H1 (cell line): ENCODE data around the gene ADAMTS17. TPM values are rescaled to one million over a fixed set of nuclear protein-coding genes. Genes with fewer than 3 reads are reported as not detected.

ENCODE experiments used
- CTCF ChIA-PET: fragments of 300-600 bp; sonication (Branson Sonifier 250); formaldehyde crosslinking; loops from one replicate; lab custom pipeline; 2021; ENCODE audit not compliant: partially characterized antibody; lab: Charles Lee
- POLR2A ChIA-PET: fragments of 300-600 bp; sonication (Branson Sonifier 250); formaldehyde crosslinking; loops from one replicate; lab custom pipeline; 2021; ENCODE audit warnings: inconsistent platforms; ENCODE audit not compliant: partially characterized antibody; lab: Charles Lee
- DNase-seq, 2 experiments: peaks; one replicate each; pipeline versions ENCODE4 v3.0.0 to v3.0.0-alpha.2; 2010 to 2022; ENCODE audit warnings: low spot score in 2 of 2, low read depth in 1 of 2, mixed read lengths in 1 of 2
- FAIRE-seq: peaks from 2 replicates; lab custom pipeline; 2011; peaks lifted over from hg19 to GRCh38; lab: Jason Lieb, UNC
- H2AFZ ChIP-seq: 2 replicates; pipeline ENCODE4 v1.8.1; 2012; ENCODE audit warnings: low read length, inconsistent platforms
- H2AK5ac ChIP-seq: 2 replicates; pipeline ENCODE4 v1.6.1; 2013; ENCODE audit warnings: low read depth, low read length
- H2BK120ac ChIP-seq: replicated peaks from 2 replicates; pipeline ENCODE3; 2013; ENCODE audit warnings: low read depth, low read length, inconsistent platforms
- H2BK12ac ChIP-seq: 2 replicates; pipeline ENCODE4 v1.6.1; 2013; ENCODE audit warnings: low read depth, low read length
- H2BK15ac ChIP-seq: 2 replicates; pipeline ENCODE4 v1.6.1; 2013; ENCODE audit warnings: low read length
- H2BK20ac ChIP-seq: 2 replicates; pipeline ENCODE4 v1.6.1; 2013; ENCODE audit warnings: low read length
- H2BK5ac ChIP-seq: 2 replicates; pipeline ENCODE4 v1.6.1; 2013; ENCODE audit warnings: low read depth, low read length
- H3K14ac ChIP-seq: 2 replicates; pipeline ENCODE4 v1.6.1; 2013; ENCODE audit warnings: inconsistent platforms; ENCODE audit not compliant: insufficient read length
- H3K18ac ChIP-seq: 2 replicates; pipeline ENCODE4 v1.6.1; 2013; ENCODE audit warnings: low read length; ENCODE audit errors: extremely low read depth
- H3K23ac ChIP-seq: 2 replicates; pipeline ENCODE4 v1.6.1; 2013; ENCODE audit warnings: inconsistent platforms; ENCODE audit not compliant: insufficient read length
- H3K23me2 ChIP-seq: 2 replicates; pipeline ENCODE4 v1.6.1; 2013; ENCODE audit warnings: low read depth, low read length
- H3K27ac ChIP-seq: 2 replicates; pipeline ENCODE4 v1.6.1; 2011; ENCODE audit warnings: low read depth, low read length, inconsistent platforms
- H3K27me3 ChIP-seq, 4 experiments: replicated peaks in 1 of 4; 1 replicate in 1 of 4; 2 replicates in 3 of 4; pipeline versions ENCODE4 v1.6.1 to v1.8.1; 2011 to 2013; ENCODE audit warnings: low read length in 3 of 4, mild to moderate bottlenecking in 3 of 4, inconsistent platforms in 2 of 4, mixed read lengths in 2 of 4, moderate library complexity in 1 of 4; ENCODE audit not compliant: control insufficient read depth in 3 of 4, insufficient read depth in 3 of 4; ENCODE audit errors: extremely low read depth in 1 of 4
- H3K36me3 ChIP-seq, 4 experiments: 2 replicates each; pipeline versions ENCODE4 v1.6.1 to v1.8.1; 2011 to 2013; ENCODE audit warnings: mild to moderate bottlenecking in 4 of 4, low read length in 3 of 4, moderate library complexity in 2 of 4, control low read depth in 1 of 4, inconsistent platforms in 1 of 4; ENCODE audit not compliant: insufficient read depth in 4 of 4, control insufficient read depth in 2 of 4
- H3K4ac ChIP-seq: replicated peaks from 2 replicates; pipeline ENCODE3; 2013; ENCODE audit warnings: low read length, low read depth, mixed read lengths, inconsistent platforms; ENCODE audit not compliant: insufficient read length
- H3K4me1 ChIP-seq, 4 experiments: replicated peaks in 1 of 4; 1 replicate in 1 of 4; 2 replicates in 3 of 4; pipeline versions ENCODE4 v1.6.1 to v1.8.1; 2011 to 2013; ENCODE audit warnings: low read length in 3 of 4, inconsistent platforms in 2 of 4, mixed read lengths in 1 of 4; ENCODE audit not compliant: insufficient read depth in 4 of 4, control insufficient read depth in 3 of 4
- H3K4me2 ChIP-seq, 2 experiments: 2 replicates each; pipeline versions ENCODE4 v1.6.1 to v1.8.1; 2011 to 2013; ENCODE audit warnings: low read depth in 2 of 2, low read length in 2 of 2, control low read depth in 1 of 2, inconsistent platforms in 1 of 2, mild to moderate bottlenecking in 1 of 2; ENCODE audit not compliant: insufficient read depth in 1 of 2
- H3K4me3 ChIP-seq, 4 experiments: fragments of 200-600, 300-600 bp in 1 of 4; sonication (generic), shearing (Covaris generic), sonication (Bioruptor Twin) in 1 of 4; 2 replicates each; pipeline versions ENCODE4 v1.5.1 to v1.8.1; 2011 to 2016; ENCODE audit warnings: low read length in 4 of 4, low read depth in 3 of 4, control low read depth in 2 of 4, inconsistent platforms in 2 of 4, mild to moderate bottlenecking in 2 of 4, mixed read lengths in 1 of 4, moderate library complexity in 1 of 4; ENCODE audit not compliant: insufficient read depth in 2 of 4; ENCODE audit errors: extremely low read depth in 1 of 4
- H3K56ac ChIP-seq: replicated peaks from 2 replicates; pipeline ENCODE3; 2013; ENCODE audit warnings: low read depth, mild to moderate bottlenecking, mixed read lengths, low read length, inconsistent platforms; ENCODE audit not compliant: insufficient read length
- H3K79me1 ChIP-seq: 2 replicates; pipeline ENCODE4 v1.6.1; 2013; ENCODE audit warnings: low read depth, low read length, control low read depth
- H3K79me2 ChIP-seq, 2 experiments: 2 replicates each; pipeline versions ENCODE4 v1.6.1 to v1.8.1; 2012 to 2013; ENCODE audit warnings: low read length in 2 of 2, mild to moderate bottlenecking in 2 of 2, inconsistent platforms in 1 of 2; ENCODE audit not compliant: insufficient read depth in 2 of 2, control insufficient read depth in 1 of 2
- H3K9ac ChIP-seq, 4 experiments: replicated peaks in 1 of 4; 1 replicate in 1 of 4; 2 replicates in 3 of 4; pipeline versions ENCODE4 v1.6.1 to v1.8.1; 2011 to 2013; ENCODE audit warnings: low read depth in 3 of 4, low read length in 3 of 4, control low read depth in 2 of 4, mild to moderate bottlenecking in 2 of 4, moderate library complexity in 2 of 4, inconsistent platforms in 1 of 4; ENCODE audit errors: extremely low read depth in 1 of 4
- H3K9me3 ChIP-seq, 2 experiments: 2 replicates each; pipeline versions ENCODE4 v1.6.1 to v1.8.1; 2012 to 2013; ENCODE audit warnings: mild to moderate bottlenecking in 2 of 2, moderate library complexity in 2 of 2, control low read depth in 1 of 2, inconsistent platforms in 1 of 2, low read depth in 1 of 2, low read length in 1 of 2, mixed read lengths in 1 of 2; ENCODE audit not compliant: insufficient read depth in 2 of 2
- H4K20me1 ChIP-seq, 2 experiments: replicated peaks in 1 of 2; 2 replicates each; pipeline versions ENCODE3 to v1.8.1; 2011 to 2013; ENCODE audit warnings: inconsistent platforms in 2 of 2, low read length in 2 of 2, mild to moderate bottlenecking in 1 of 2; ENCODE audit not compliant: insufficient read depth in 2 of 2, control insufficient read depth in 1 of 2
- H4K5ac ChIP-seq: 2 replicates; pipeline ENCODE4 v1.6.1; 2013; ENCODE audit warnings: low read length, low read depth, mixed read lengths, inconsistent platforms; ENCODE audit not compliant: insufficient read length
- H4K8ac ChIP-seq: 2 replicates; pipeline ENCODE4 v1.8.0; 2013; ENCODE audit warnings: mild to moderate bottlenecking, moderate library complexity, low read length, inconsistent platforms; ENCODE audit not compliant: insufficient read depth; ENCODE audit errors: extremely low read depth
- H4K91ac ChIP-seq: replicated peaks from 2 replicates; pipeline ENCODE3; 2013; ENCODE audit warnings: low read length, mixed read lengths, inconsistent platforms; ENCODE audit not compliant: insufficient read length
- ATF2 ChIP-seq: IDR thresholded peaks from 2 replicates; pipeline ENCODE4 v1.6.1; 2012; ENCODE audit warnings: low read length, inconsistent platforms
- HDAC6 ChIP-seq: IDR thresholded peaks from one replicate; pipeline ENCODE4 v1.7.1; 2012; ENCODE audit warnings: low read depth, mild to moderate bottlenecking, inconsistent platforms, low read length, moderate library complexity
- MAFK ChIP-seq: IDR thresholded peaks from 2 replicates; pipeline ENCODE4 v1.6.1; 2012; ENCODE audit warnings: low read depth, mild to moderate bottlenecking, improper control_type of control experiment, low read length
- POLR2AphosphoS5 ChIP-seq: IDR thresholded peaks from 2 replicates; pipeline ENCODE4 v1.6.1; 2011; ENCODE audit warnings: low read depth, low read length
- RBBP5 ChIP-seq: IDR thresholded peaks from 2 replicates; pipeline ENCODE4 v1.7.1; 2012; ENCODE audit warnings: low read depth, mild to moderate bottlenecking, inconsistent platforms, low read length, moderate library complexity, borderline replicate concordance
- SAP30 ChIP-seq: fragments of 300-600 bp; sonication (generic); IDR thresholded peaks from 2 replicates; pipeline ENCODE4 v1.7.1; 2012; ENCODE audit warnings: low read length, moderate library complexity, mild to moderate bottlenecking, inconsistent platforms; ENCODE audit not compliant: insufficient read depth, insufficient replicate concordance
- WGBS, 2 experiments: shearing (Covaris generic) in 1 of 2; methylation state at CpG; one replicate each; pipeline versions ENCODE4 v1.1.6 to v1.1.7; 2013 to 2015; ENCODE audit warnings: low lambda C conversion rate in 2 of 2, mixed read lengths in 2 of 2, inconsistent platforms in 1 of 2, low coverage in 1 of 2, missing lambda C conversion rate in 1 of 2; ENCODE audit not compliant: insufficient replicate concordance in 2 of 2, insufficient coverage in 1 of 2, insufficient read length in 1 of 2; ENCODE audit errors: extremely low coverage in 1 of 2, missing lambda C conversion rate in 1 of 2; 5-methylcytosine and 5-hydroxymethylcytosine counted together
- polyA plus RNA-seq, 7 experiments: library from polyadenylated mRNA; depleted of rRNA in 3 of 7; stranded (reverse) in 5 of 7; unstranded in 2 of 7; fragments of >200 nt in 5 of 7; fragments of 200-250 nt in 2 of 7; gene quantifications; 1 replicate in 5 of 7; 2 replicates in 1 of 7; 4 replicates in 1 of 7; pipeline versions ENCODE4 v1.2.1 to v1.2.3, GENCODE V29; 2011 to 2013; ENCODE audit warnings: missing spikeins in 2 of 7, mixed read lengths in 2 of 7
- total RNA-seq: library from RNA; stranded (reverse); fragmentation: NEBNext Ultra II Directional; extraction: Animal tissue kit (Norgen Biotek cat#: 25700); gene quantifications from 2 replicates; pipeline ENCODE4 v1.2.1, GENCODE V29; 2021

ADAMTS17 gene
- total and polyA plus RNA-seq, 2 of the 8 experiments (the other 6 are each of a cell fraction or from before 2014, with no cell fraction given), result 0.51 to 1.7 TPM

GRCh38 chr15:100205549-100206295 lies 136.1 kb downstream of the ADAMTS17 start:
- Histone ChIP-seq H4K5ac (no peak overlapping the region), H3K9ac (no peak overlapping the region), H2AK5ac (no peak overlapping the region), H2BK15ac (no peak overlapping the region), H3K79me2 (no peaks in the 10 kb centered on the region), H3K18ac (no peak overlapping the region), H2BK5ac (no peak overlapping the region), H3K23ac (no peak overlapping the region), H4K91ac (no peak overlapping the region), H3K4me2 (no peak overlapping the region), H3K27ac (no peak overlapping the region), H4K8ac (no peak overlapping the region; the same call in 1 of the 2 replicates), H3K4me3 (no peak overlapping the region), H2BK20ac (no peak overlapping the region), H3K4ac (no peak overlapping the region), H3K79me1 (no peaks in the 10 kb centered on the region), H3K4me1 (peaks cover 0 to 16% (median 4%) of the 10 kb centered on the region in 4 experiments; a peak in 5 of 7 replicates), H3K23me2 (no peaks in the 10 kb centered on the region), H3K27me3 (no peaks in the 10 kb centered on the region), H2BK120ac (no peak overlapping the region), H4K20me1 (no peaks in the 10 kb centered on the region), H3K14ac (no peak overlapping the region), H2BK12ac (no peak overlapping the region), H3K9me3 (no peaks in the 10 kb centered on the region), H3K56ac (no peak overlapping the region), H2AFZ (no peak overlapping the region), H3K36me3 (no peaks in the 10 kb centered on the region)
- DNase-seq (no peak), FAIRE-seq (no peak)
- POLR2A ChIA-PET, result no interaction called here
- 82% methylated on average over 15 of the region's 17 CpGs; no CpG with 5 or more reads in 1 of the 2 experiments for WGBS, 2 experiments
- CTCF ChIA-PET, result interaction anchor here (0.8 to 2.2 kb wide), 2 partner anchors 15 to 16 kb away, joined by 3 to 6 read pairs; no protein-coding TSS in a partner anchor
- TF ChIP-seq MAFK (no peak), POLR2AphosphoS5 (no peak), HDAC6 (no peak), ATF2 (no peak), SAP30 (no peak), RBBP5 (no peak)
